Left renal cortex interstitium (tissue), 4 donors: Measurements from ENCODE around the gene SOWAHA. TPM values are rescaled to one million over a fixed set of nuclear protein-coding genes. Genes with fewer than 3 reads are reported as not detected.
A peak's percentile ranks its signal among the peaks of the same experiment; 100 is the strongest.
"Not testable (repeated sequence)": the region's sequence is repeated elsewhere in the genome, so short reads cannot be mapped to it uniquely, and the experiment has no call there.

Experiments used
- DNase-seq, 4 donors: peaks; one replicate each; pipeline ENCODE4 v3.0.0-alpha.2; 2013; ENCODE audit warnings: low read depth in 4 of 4, low spot score in 2 of 4, missing footprints in 1 of 4
- polyA plus RNA-seq, 4 donors: library from polyadenylated mRNA; unstranded; fragments of 120-200 nt; gene quantifications; one replicate each; pipeline ENCODE4 v1.2.1, GENCODE V29; 2013; ENCODE audit not compliant: insufficient read length in 4 of 4

SOWAHA gene
- polyA plus RNA-seq, 4 donors = 4.5 to 5.1 (median 4.6) TPM

DNA sequence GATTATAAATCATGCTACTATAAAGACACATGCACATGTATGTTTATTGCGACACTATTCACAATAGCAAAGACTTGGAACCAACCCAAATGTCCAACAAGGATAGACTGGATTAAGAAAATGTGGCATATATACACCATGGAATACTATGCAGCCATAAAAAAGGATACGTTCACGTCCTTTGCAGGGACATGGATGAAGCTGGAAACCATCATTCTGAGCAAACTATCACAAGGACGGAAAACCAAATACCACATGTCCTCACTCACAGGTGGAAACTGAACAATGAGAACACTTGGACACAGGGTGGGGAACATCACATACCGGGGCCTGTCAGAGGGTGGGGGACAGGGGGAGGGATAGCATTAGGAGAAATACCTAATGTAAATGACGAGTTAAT, 7.2 kb upstream of the SOWAHA start:
- DNase-seq = not testable (repeated sequence)

- DNase-seq = not testable (repeated sequence)
Observed at GRCh38 chr5:132806804-132807162, 6.3 kb upstream of the SOWAHA start.

GRCh38 chr5:132807163-132807838, 5.8 kb upstream of the SOWAHA start:
- no peak for DNase-seq

GRCh38 chr5:132808448-132808847, 4.7 kb upstream of the SOWAHA start:
- DNase-seq = no peak

DNA sequence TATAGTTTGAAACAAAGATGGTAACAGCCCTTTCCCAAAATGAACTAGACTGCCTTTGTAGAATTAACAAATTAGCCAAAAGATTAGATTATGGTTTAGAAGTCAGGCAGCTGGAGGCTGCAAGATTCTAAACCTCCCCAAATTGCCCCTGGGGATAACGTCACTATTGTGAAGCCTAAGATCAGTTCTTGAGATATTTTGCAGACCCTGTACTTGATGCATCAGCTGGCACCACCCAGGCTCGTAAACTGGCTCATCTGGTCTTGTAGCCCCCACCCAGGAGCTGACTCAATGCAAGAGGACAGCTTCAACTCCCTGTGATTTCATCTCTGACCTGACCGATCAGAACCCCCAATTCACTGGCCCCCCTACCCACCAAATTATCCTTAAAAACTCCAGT, 4.2 kb upstream of the SOWAHA start:
- no peak for DNase-seq

- no peak for DNase-seq
Observed at GRCh38 chr5:132810605-132811004, 2.5 kb upstream of the SOWAHA start.

DNA sequence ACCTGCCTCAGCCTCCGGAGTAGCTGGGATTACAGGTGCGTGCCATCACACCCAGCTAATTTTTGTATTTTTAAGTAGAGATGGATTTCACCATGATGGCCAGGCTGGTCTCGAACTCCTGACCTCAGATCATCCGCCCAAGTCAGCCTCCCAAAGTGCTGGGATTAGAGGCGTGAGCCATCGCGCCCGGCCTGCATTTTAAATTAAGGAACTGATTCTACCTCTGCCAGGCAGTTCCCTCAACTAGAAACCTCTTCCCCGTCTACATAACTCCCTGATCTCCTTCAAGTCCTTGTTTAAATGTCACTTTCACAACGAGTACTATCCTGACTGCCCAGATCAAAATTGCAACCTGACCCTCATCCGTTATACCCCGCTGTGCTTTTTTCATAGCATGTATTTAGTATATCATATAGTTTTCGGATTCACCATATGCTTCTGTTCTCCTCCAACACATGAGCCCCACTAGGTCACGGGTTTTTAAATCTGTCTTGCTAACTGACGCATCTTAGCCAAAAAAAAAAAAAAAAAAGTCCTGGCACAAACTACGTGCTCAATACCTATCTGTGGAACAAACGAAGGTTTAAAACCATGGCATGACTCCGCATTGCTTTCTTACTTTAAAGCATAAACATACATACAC, 858 bp upstream of the SOWAHA start:
- no peak for DNase-seq

GRCh38 chr5:132813599-132814502, 749 bp downstream of the SOWAHA start:
- no peak for DNase-seq

- no peak for DNase-seq
Observed at GRCh38 chr5:132814503-132815294, 1.6 kb downstream of the SOWAHA start.

DNA sequence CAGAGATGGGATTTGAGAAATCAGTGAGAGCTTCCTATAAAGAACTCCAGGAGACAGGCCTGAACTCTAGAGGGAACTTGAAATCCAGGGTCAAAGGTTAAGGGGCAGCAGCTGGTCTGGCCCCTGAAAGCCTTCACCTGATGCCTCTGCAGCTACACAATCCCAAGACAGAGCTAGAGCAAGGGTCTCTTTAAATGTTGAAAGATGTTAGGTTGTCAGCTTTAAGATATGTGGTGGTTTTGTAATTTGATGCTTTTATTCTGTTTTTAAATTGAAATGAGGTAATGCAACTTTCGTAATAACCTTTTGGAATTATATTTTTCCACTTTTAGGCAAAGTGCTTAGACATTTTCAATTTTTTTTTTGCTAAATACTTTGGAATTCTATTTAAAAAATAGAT, 2.4 kb downstream of the SOWAHA start:
- no peak for DNase-seq

GRCh38 chr5:132816083-132816482, 3.0 kb downstream of the SOWAHA start:
- no peak for DNase-seq

GRCh38 chr5:132816554-132816953, 3.5 kb downstream of the SOWAHA start:
- DNase-seq = no peak

DNA sequence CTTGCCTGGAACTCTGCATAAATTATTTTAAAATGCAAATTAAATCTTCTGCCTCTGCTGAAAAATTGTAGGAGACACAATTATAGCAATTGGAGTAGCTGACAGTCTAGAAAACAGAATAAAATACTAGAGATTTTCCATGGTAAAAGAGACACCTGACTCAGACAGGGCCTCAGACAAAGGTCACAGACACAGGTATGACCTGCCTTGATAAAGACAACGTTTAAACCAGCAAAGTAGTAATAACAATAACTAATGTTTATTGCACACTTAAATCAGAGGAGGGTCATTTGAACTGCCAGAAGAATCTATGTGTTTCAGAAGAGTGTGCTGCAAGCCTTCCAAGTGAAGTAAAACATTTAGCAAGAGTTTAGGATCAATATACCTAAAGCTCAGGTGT, 3.9 kb downstream of the SOWAHA start:
- no peak for DNase-seq

- no peak for DNase-seq
Observed at GRCh38 chr5:132819468-132819867, 6.4 kb downstream of the SOWAHA start.

GRCh38 chr5:132820162-132820754, 7.2 kb downstream of the SOWAHA start:
- peak in 1 of 4 donors; percentile 88 for DNase-seq

- no peak for DNase-seq
Observed at GRCh38 chr5:132821350-132821749, 8.2 kb downstream of the SOWAHA start.

DNA sequence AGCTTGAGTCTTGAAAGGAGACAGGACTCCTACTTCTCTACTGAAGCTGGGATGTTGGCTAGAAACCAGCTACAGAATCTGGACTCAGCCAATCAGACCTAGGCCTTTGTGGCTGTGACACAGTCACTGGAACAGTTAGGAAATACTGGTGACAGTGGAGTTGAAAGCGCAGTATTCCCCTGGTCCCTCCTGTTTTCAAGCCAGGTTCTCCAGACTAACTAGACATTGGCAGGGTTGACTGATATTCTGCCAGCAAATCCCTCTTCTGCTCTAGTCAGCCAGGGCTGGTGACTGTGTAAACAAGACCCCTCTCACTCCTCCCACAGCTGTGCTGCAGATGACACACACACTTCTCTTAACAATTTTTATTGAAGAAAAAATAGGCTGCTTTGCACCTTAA, 8.7 kb downstream of the SOWAHA start:
- DNase-seq = no peak

- DNase-seq = no peak
Observed at GRCh38 chr5:132822650-132823480, 9.8 kb downstream of the SOWAHA start.

DNA sequence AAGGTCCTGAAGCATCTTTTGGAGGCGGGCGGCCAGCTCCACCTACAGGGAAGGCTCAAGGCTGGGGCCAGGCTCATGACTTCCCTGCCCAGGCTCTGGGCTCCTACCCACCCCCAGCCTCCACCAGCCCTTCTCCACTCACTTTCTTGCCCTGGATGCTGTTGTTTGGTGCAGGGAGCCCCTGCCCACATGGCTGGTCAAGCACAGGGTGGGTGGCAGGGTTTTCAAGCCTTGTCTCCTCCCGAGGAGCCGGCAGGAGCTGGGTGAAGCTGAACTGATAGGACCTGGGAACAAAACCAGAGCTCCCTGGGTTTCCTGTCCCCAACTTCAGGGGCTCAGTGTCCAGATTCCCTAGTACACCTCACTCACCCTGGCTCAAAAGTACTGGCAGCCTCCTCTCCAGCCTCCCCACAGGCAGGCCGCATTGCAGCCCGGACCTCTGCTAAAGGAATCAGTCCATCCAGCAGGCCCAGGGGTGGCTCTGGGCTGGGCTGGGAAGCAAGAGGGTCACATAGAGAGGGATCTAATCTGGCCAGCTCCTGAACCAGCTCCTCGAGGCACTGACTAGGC, 10.5 kb downstream of the SOWAHA start:
- no peak for DNase-seq
